Keratinocyte (primary cell): Measurements from ENCODE around the gene NR2E3.

Experiments used
- CTCF ChIP-seq, 3 experiments: IDR thresholded peaks in 1 of 3; conservative IDR thresholded peaks in 1 of 3; optimal IDR thresholded peaks in 1 of 3; 2 replicates in 2 of 3; 3 replicates in 1 of 3; pipeline versions ENCODE3 to v1.5.1; 2011; ENCODE audit warnings: low read length in 3 of 3, mild to moderate bottlenecking in 3 of 3, moderate library complexity in 2 of 3, control low read depth in 1 of 3, inconsistent platforms in 1 of 3; ENCODE audit not compliant: insufficient read depth in 2 of 3; ENCODE audit errors: extremely low read depth in 1 of 3
- EZH2 ChIP-seq: IDR thresholded peaks from one replicate; pipeline ENCODE4 v1.6.1; 2012; ENCODE audit warnings: inconsistent platforms, mild to moderate bottlenecking, low read length, moderate library complexity

GRCh38 chr15:71789616-71790015, 20.7 kb upstream of the NR2E3 start:
- TF ChIP-seq CTCF (optimal IDR thresholded peaks at IDR 0.05 in 1 of 3, IDR thresholded peaks at IDR 0.05 in 1 of 3, conservative IDR thresholded peaks at IDR 0.05 in 1 of 3; ENCODE audit: extremely low read depth in 1 of 3, insufficient read depth in 2 of 3, low read length in 3 of 3) (no peak), EZH2 (no peak)
